ENCODE data around the gene KRTAP4-7. TPM values are rescaled to one million over a fixed set of nuclear protein-coding genes. Genes with fewer than 3 reads are reported as not detected.
"Not testable (repeated sequence)": the region's sequence is repeated elsewhere in the genome, so short reads cannot be mapped to it uniquely, and the experiment has no call there.

Gene KRTAP4-7
- total and polyA plus RNA-seq, 2 donors (not counting 3 experiments of a cell fraction or from before 2014, with no cell fraction given) = not detected

DNA sequence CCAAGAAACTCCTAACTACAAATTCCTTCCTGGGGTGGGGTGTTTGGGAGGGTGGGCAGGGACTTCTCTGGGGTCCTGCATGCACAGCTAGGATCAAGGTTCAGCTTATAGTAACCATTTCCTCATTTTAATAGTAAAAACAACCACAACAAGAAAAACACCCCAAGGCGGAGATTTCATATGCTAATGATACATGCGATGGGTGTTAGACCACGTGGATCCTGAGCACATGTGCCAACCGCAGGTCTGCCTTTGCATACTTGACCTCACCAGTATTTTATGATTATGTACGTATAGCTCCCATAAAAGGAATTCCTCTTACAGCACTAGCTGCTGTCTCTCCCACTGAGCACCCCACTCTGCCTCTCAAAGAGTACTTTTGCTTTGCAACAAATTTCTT, 32.3 kb downstream of the KRTAP4-7 start:
- peaks cover 0 to 5% of the 10 kb centered on the region in 2 experiments for H3K27me3 ChIP-seq (ENCODE audit: control insufficient read depth in 2 of 2, insufficient read depth in 2 of 2, low read length in 2 of 2)
- BruUV-seq (replicated peaks) = no TSS peak
- DNase-seq (ENCODE audit: low read depth, low spot score) = no peak
- FAIRE-seq = no peak
- ChIA-PET POLR2A (no interaction called here), CTCF (no interaction called here)
- no peaks in the 10 kb centered on the region for H3K9me1 ChIP-seq (replicated peaks; ENCODE audit: control insufficient read depth, extremely low read depth, insufficient read depth, low read length)
- no peaks in the 10 kb centered on the region for H3K79me2 ChIP-seq (ENCODE audit: control insufficient read depth, insufficient read depth, low read length)
- H2AFZ ChIP-seq (ENCODE audit: low read depth, low read length) = no peak overlapping the region
- no peak for TF ChIP-seq POLR2AphosphoS5 (IDR thresholded peaks at IDR 0.05; ENCODE audit: insufficient read depth, low read depth, low read length)
- H3K4me3 ChIP-seq (replicated peaks in 1 of 3; ENCODE audit: insufficient read depth in 1 of 3, low read depth in 1 of 3, low read length in 3 of 3) = no peak overlapping the region
- H3K27ac ChIP-seq (ENCODE audit: insufficient read depth, low read depth, low read length) = no peak overlapping the region
- intact Hi-C loops (cut with micrococcal nuclease) = no loop called here
- no peaks in the 10 kb centered on the region for H3K36me3 ChIP-seq (ENCODE audit: control insufficient read depth in 2 of 2, extremely low read depth in 1 of 2, insufficient read depth in 2 of 2, low read length in 2 of 2)
- no peak overlapping the region for H3K4me2 ChIP-seq (ENCODE audit: insufficient read depth, low read length)
- no peaks in the 10 kb centered on the region for H4K20me1 ChIP-seq (replicated peaks; ENCODE audit: control insufficient read depth, extremely low read depth, insufficient read depth, low read length)
- H3K9ac ChIP-seq (replicated peaks; ENCODE audit: extremely low read depth, insufficient read depth, low read length) = no peak overlapping the region
- peaks cover 3% of the 10 kb centered on the region for H3K4me1 ChIP-seq (ENCODE audit: control insufficient read depth, extremely low read depth, insufficient read depth, low read length)
- no peaks in the 10 kb centered on the region for H3K9me3 ChIP-seq (replicated peaks; ENCODE audit: control insufficient read depth, insufficient read depth, low read length)
- dilution Hi-C loops (cut with MboI; ENCODE audit: extremely low pct_ligation_motif_present, low sequenced_read_pairs) = no loop called here

DNA sequence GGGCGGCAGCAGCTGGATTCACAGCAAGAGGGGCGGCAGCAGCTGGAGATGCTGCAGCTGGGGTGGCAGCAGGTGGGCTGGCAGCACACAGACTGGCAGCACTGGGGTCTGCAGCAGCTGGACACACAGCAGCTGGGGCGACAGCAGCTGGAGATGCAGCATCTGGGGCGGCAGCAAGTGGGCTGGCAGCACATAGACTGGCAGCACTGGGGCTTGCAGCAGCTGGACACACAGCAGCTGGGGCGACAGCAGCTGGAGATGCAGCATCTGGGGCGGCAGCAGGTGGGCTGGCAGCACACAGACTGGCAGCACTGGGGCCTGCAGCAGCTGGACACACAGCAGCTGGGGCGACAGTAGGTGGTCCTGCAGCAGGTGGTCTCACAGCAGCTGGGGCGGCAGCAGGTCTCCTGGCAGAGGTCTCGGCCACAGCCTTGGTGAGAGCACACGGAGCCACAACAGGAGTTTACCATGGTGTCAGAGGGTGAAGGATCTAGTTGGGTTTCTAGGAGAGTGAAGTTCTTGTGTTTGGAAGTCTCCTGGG, 34.0 kb downstream of the KRTAP4-7 start, which contains the start of gene KRTAP4-11:
TSS of gene KRTAP4-11 (minus strand) at position 528 of the 541 bp plus-strand sequence. CDS start at position 470, 58 bp downstream.
- H2AFZ ChIP-seq (ENCODE audit: low read depth, low read length); H3K4me1 ChIP-seq (ENCODE audit: control insufficient read depth, extremely low read depth, insufficient read depth, low read length); CTCF ChIA-PET; H3K36me3 ChIP-seq (ENCODE audit: control insufficient read depth in 2 of 2, extremely low read depth in 1 of 2, insufficient read depth in 2 of 2, low read length in 2 of 2); DNase-seq (ENCODE audit: low read depth, low spot score); H4K20me1 ChIP-seq (replicated peaks; ENCODE audit: control insufficient read depth, extremely low read depth, insufficient read depth, low read length); H3K9me1 ChIP-seq (replicated peaks; ENCODE audit: control insufficient read depth, extremely low read depth, insufficient read depth, low read length); BruUV-seq (replicated peaks); FAIRE-seq; H3K9me3 ChIP-seq (replicated peaks; ENCODE audit: control insufficient read depth, insufficient read depth, low read length); H3K4me2 ChIP-seq (ENCODE audit: insufficient read depth, low read length); H3K27me3 ChIP-seq (ENCODE audit: control insufficient read depth in 2 of 2, insufficient read depth in 2 of 2, low read length in 2 of 2); H3K9ac ChIP-seq (replicated peaks; ENCODE audit: extremely low read depth, insufficient read depth, low read length); dilution Hi-C loops (cut with MboI; ENCODE audit: extremely low pct_ligation_motif_present, low sequenced_read_pairs); H3K27ac ChIP-seq (ENCODE audit: insufficient read depth, low read depth, low read length); POLR2A ChIA-PET; intact Hi-C loops (cut with micrococcal nuclease); H3K79me2 ChIP-seq (ENCODE audit: control insufficient read depth, insufficient read depth, low read length); H3K4me3 ChIP-seq (replicated peaks in 1 of 3; ENCODE audit: insufficient read depth in 1 of 3, low read depth in 1 of 3, low read length in 3 of 3): not testable (repeated sequence)
